Glutamatergic neuron (in vitro differentiated cells): ENCODE measurements around the gene PRDM16. TPM values are rescaled to one million over a fixed set of nuclear protein-coding genes. Genes with fewer than 3 reads are reported as not detected.

Experiments used
- DNase-seq: peaks from one replicate; pipeline ENCODE4 v3.0.0; 2022
- H3K27ac Mint-ChIP-seq: one replicate; pipeline ENCODE4 v1.8.0; 2020; ENCODE audit warnings: mild to moderate bottlenecking, mixed read lengths, inconsistent platforms; ENCODE audit not compliant: unreplicated experiment
- H3K27me3 Mint-ChIP-seq: one replicate; pipeline ENCODE4 v1.8.0; 2020; ENCODE audit warnings: mild to moderate bottlenecking, moderate library complexity, mixed read lengths, inconsistent platforms; ENCODE audit not compliant: unreplicated experiment
- H3K36me3 Mint-ChIP-seq: one replicate; pipeline ENCODE4 v1.8.0; 2020; ENCODE audit warnings: mild to moderate bottlenecking, mixed read lengths, inconsistent platforms; ENCODE audit not compliant: unreplicated experiment
- H3K4me1 Mint-ChIP-seq: one replicate; pipeline ENCODE4 v1.8.0; 2020; ENCODE audit warnings: mild to moderate bottlenecking, low read depth, mixed read lengths, inconsistent platforms; ENCODE audit not compliant: unreplicated experiment
- H3K4me3 Mint-ChIP-seq: one replicate; pipeline ENCODE4 v1.8.0; 2020; ENCODE audit warnings: mild to moderate bottlenecking, mixed read lengths, inconsistent platforms; ENCODE audit not compliant: unreplicated experiment
- H3K9me3 Mint-ChIP-seq: one replicate; pipeline ENCODE4 v1.8.0; 2020; ENCODE audit warnings: mild to moderate bottlenecking, moderate library complexity, mixed read lengths, inconsistent platforms; ENCODE audit not compliant: unreplicated experiment
- CTCF ChIP-seq: fragments of 200-600 bp; sonication (generic); IDR thresholded peaks from one replicate; pipeline ENCODE4 v1.5.0; 2021; ENCODE audit not compliant: partially characterized antibody, unreplicated experiment
- total RNA-seq: library from RNA; stranded (reverse); fragmentation: NEBNext Ultra II Directional; extraction: Animal tissue kit (Norgen Biotek cat#: 25700); gene quantifications from one replicate; pipeline ENCODE4 v1.2.1, GENCODE V29; 2021; ENCODE audit not compliant: unreplicated experiment

The PRDM16 gene
- total RNA-seq, 1 donor from 2014 or later, result 0.07 TPM

DNA sequence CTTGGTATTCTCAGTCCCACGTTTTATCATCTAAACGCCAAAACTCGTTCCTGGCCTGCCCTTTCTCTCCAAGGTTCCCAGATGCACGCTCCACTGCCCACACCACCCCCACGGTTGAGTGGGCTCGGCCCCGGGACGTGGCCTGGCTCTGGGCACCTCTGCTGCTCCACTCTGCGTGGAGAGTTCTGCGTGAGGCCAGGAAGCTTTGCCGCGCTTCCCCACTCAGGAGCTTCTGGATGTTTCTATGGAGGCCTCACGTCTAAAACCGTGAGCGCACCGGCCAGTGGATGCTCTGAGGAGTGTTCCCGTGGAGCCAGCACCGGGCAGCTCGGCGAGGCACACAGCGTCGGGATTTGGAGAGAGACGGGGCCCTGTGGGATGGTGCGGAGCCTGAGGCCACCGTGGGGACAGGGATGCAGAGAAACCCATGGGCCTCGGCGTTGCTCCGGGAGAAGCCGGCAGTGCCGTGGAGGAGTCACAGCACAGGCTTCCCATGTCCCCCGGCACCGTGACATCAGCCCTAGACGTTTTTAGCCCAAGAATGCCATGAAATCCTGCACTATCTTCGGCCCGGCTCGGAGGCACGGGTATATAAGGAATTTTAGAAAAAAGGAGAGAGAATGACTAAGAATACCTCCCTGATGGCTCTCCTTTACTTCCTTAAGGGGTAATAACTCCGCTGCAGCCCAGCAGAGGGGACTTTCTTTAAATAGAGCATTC lies 125.9 kb downstream of the PRDM16 start:
- Mint-ChIP-seq H3K9me3 (peaks cover 5% of the 10 kb centered on the region), H3K4me3 (no peak overlapping the region), H3K27ac (peak overlapping the region; percentile 48), H3K27me3 (peaks cover 1% of the 10 kb centered on the region), H3K4me1 (no peaks in the 10 kb centered on the region), H3K36me3 (no peaks in the 10 kb centered on the region)
- DNase-seq, result no peak
- no peak for TF ChIP-seq CTCF

DNA sequence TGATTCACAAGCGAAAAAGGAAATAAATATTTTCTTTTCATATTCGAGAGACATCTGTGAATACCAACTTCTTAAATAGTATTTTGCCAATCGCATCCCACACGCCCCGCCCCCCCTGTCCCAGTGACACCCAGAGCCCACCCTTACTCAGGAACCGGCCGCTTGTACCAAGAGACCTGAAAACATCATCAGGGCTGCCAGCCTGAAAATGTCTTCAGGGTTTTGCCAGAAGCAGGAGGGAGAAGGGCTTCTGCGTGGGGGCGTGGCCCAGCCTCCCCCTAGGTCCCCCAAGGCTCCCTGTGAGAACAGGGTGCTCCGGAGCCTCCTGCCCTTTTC lies 126.4 kb downstream of the PRDM16 start:
- H3K9me3 Mint-ChIP-seq, result peaks cover 5% of the 10 kb centered on the region
- TF ChIP-seq CTCF, result no peak
- no peak overlapping the region for H3K27ac Mint-ChIP-seq
- no peak overlapping the region for H3K4me3 Mint-ChIP-seq
- peaks cover 1% of the 10 kb centered on the region for H3K27me3 Mint-ChIP-seq
- H3K36me3 Mint-ChIP-seq, result no peaks in the 10 kb centered on the region
- H3K4me1 Mint-ChIP-seq, result no peaks in the 10 kb centered on the region
- no peak for DNase-seq

DNA sequence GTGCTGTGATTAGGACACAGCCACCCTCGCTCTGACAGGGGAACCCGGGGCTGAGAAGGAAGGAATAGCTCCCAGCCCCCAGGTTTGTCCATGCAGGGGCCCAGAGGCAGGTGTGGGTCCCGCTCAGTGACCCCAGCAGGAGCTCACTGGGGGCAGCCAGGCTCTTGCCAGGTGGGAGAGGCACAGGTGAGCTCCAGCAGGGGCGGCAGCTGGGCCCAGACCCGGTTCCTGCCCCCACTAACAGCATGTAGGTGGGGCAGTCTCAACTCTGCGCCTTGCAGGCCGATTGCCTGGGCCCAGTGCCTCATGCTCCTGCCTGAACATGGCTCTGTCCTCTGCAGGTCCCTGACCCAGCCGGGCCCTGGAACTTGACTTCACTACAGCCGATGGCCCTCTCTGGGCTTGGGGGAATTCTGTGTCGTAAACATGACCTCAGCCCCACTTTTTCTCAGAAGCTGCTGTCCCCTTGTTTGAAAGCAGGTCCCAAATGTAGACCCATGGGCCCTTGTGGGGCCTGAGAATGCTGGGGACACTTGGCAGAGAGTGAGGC lies 127.0 kb downstream of the PRDM16 start:
- Mint-ChIP-seq H3K27ac (no peak overlapping the region), H3K9me3 (peaks cover 5% of the 10 kb centered on the region), H3K27me3 (peaks cover 1% of the 10 kb centered on the region), H3K4me1 (no peaks in the 10 kb centered on the region), H3K4me3 (no peak overlapping the region), H3K36me3 (no peaks in the 10 kb centered on the region)
- DNase-seq, result no peak
- TF ChIP-seq CTCF, result no peak

DNA sequence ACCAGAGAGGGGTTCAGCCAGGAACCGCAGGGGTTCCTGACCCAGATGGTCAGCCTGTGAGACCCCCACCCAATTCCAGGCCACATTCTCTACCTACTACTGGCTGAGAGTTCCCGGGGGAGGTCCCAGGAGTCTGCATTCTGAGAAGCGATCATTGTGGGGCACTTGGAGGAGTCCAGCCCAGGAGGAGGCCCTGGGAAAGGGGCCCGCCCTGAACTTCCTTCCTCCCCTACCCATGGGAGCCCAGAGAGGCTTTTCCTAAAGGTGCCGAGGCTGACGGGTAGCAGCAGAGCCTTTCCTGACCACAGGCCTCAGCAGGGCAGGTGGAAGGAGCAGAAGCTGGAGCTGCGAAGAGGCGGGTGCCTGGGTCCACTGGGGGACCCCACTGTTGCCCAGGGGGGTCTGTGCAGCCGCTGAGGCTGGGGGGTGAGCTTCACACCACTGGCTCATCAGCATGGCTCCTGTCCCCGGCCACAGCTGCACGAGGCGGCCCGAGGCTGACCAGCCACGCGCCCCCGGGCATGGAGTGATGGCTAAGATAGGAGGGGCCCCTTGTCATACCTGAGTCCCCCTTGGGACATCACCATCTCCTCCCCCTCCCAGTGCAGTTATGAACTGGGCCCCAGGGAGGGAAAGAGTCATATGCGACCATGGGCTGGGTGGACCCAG lies 127.7 kb downstream of the PRDM16 start:
- no peak overlapping the region for H3K27ac Mint-ChIP-seq
- H3K4me1 Mint-ChIP-seq, result no peaks in the 10 kb centered on the region
- no peak overlapping the region for H3K4me3 Mint-ChIP-seq
- DNase-seq, result no peak
- H3K9me3 Mint-ChIP-seq, result peaks cover 5% of the 10 kb centered on the region
- TF ChIP-seq CTCF, result no peak
- peaks cover 1% of the 10 kb centered on the region for H3K27me3 Mint-ChIP-seq
- H3K36me3 Mint-ChIP-seq, result no peaks in the 10 kb centered on the region

GRCh38 chr1:3197781-3198316 lies 128.8 kb downstream of the PRDM16 start:
- no peak for DNase-seq
- peaks cover under 1% of the 10 kb centered on the region for H3K27me3 Mint-ChIP-seq
- H3K9me3 Mint-ChIP-seq, result peaks cover under 1% of the 10 kb centered on the region
- no peaks in the 10 kb centered on the region for H3K36me3 Mint-ChIP-seq
- H3K4me3 Mint-ChIP-seq, result no peak overlapping the region
- no peaks in the 10 kb centered on the region for H3K4me1 Mint-ChIP-seq
- no peak overlapping the region for H3K27ac Mint-ChIP-seq
- no peak for TF ChIP-seq CTCF
